ENCODE measurements around the gene GMPR2. TPM values are rescaled to one million over a fixed set of nuclear protein-coding genes. Genes with fewer than 3 reads are reported as not detected.

GMPR2 gene
- total RNA-seq, 1 experiment from 2014 or later: 98.2 TPM

- no peak for DNase-seq (ENCODE audit: low spot score)
These were observed 33.9 kb downstream of the GMPR2 start for GRCh38 chr14:24266344-24267244.

DNA sequence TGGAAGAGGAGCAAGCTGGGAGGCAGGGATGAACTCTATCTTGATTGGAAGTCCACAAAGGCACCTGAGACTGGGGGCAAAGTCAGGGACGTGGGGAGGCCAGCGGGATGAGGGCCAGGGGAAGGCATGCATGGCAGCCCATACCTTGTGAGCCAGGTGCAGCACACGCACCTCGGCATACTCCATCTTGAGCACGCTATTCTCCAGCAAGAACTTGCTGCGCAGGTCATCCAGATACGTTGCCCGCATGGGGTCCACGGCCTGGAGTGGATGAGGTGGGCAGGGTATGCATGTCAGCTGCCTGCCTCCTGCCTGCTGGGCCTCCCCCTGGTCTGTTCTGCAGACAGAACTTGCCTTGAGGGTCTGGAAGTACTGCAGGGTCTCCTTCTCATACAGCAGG lies 34.8 kb downstream of the GMPR2 start:
- DNase-seq (ENCODE audit: low spot score): no peak

GRCh38 chr14:24268225-24268624 lies 35.5 kb downstream of the GMPR2 start:
- no peak for DNase-seq (ENCODE audit: low spot score)

GRCh38 chr14:24269368-24269767 lies 36.6 kb downstream of the GMPR2 start:
- DNase-seq (ENCODE audit: low spot score): no peak

DNA sequence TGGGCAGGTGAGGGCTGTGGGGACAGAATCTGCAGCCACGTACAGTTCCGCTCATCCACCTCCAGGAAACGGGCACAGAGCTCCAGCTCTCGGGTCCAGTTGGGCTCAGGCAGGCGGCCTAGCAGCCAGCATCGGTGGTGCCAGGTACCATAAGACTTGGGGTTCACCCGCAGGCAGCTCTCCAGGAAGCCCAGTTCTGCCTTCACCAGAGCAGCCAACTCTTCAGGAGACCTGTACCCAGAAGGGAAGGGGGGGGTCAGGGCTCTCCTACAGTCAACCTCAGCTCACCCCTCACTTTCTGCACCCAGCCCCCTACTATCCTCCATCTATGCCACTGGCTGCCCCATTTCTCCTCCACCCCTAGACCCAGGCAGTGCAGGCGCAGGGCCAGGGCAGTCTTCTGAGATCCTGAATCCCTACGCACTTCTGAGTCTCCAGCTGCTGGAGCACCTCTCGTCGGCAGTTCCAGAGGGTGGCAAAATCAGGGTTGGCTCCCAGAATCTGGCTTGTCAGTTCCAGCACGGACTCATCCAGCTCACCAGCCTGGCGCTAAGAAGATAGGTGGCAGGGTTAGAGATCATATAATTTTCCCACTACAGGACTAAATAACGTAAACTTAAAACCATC lies 37.3 kb downstream of the GMPR2 start:
- no peak for DNase-seq (ENCODE audit: low spot score)

DNA sequence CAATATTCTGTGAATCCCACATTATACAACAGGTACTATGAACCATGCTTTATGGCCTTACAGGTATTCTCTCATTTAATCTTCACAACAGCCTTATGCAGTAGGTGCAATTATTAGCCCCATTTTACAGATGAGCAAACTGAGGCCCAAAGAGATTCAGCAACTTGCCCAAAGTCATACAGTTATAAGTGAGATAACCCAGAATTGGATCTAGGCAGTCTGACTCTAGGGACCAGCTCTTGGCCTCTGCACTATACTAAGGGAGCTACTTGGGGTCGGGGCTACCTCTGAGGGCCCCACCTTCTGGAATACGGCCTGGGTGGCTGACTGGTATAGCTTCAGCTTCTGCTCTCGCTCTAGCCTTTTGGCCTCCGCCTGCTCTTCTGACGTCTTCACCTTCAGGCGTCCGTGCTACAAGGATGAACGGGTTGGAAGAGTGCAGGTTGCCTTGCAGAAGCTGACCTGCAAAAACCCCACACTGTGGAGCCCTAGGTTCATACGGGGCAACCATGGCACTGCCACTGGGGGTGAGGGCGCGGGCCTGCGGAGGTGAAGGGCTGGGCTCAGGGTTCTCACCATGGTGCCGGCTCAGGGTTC lies 37.9 kb downstream of the GMPR2 start:
- DNase-seq (ENCODE audit: low spot score): no peak

DNA sequence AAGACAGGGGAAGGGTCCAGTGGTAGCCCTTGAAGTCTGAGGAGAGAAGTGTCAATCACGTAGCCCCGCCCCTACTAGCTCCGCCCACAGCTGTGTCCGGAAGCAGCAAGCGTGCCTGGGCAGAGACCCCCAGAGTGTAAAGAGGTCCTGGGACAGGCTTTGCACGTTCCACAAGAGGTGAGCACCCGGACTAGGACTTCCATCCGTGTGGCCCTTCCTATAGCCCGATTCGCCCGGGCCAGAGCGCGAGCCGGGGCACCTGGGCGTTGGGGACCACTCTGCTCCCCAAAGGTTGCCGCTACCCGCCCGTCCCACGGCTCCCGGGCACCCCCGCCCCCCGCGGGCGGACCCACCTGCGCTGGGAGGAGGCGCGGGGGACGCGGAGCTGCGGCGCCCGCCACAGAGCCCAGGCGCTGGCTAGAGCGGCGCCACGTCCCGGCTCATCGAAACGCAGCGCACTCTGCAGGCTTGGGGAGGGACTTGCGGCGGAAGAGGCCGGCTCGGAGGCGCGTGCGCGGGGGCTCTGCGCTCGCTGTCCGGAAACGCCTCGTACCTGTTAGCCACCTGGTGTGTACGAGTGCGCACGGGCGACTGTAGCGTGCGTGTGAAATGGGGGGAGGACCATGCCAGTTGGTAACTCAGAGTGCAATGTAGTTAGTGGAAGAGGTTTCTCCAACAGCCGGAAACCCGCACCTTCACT lies 38.6 kb downstream of the GMPR2 start, which contains the start of gene RABGGTA:
Gene RABGGTA (minus strand): TSS at position 464 of the 700 bp plus-strand sequence. CDS start 482 bp downstream, outside the sequence.
- peak; percentile 84 for DNase-seq (ENCODE audit: low spot score)

- DNase-seq (ENCODE audit: low spot score): no peak
These were observed 39.1 kb downstream of the GMPR2 start for GRCh38 chr14:24271834-24272263.

- DNase-seq (ENCODE audit: low spot score): no peak
These were observed 39.7 kb downstream of the GMPR2 start for GRCh38 chr14:24272467-24272866.

DNA sequence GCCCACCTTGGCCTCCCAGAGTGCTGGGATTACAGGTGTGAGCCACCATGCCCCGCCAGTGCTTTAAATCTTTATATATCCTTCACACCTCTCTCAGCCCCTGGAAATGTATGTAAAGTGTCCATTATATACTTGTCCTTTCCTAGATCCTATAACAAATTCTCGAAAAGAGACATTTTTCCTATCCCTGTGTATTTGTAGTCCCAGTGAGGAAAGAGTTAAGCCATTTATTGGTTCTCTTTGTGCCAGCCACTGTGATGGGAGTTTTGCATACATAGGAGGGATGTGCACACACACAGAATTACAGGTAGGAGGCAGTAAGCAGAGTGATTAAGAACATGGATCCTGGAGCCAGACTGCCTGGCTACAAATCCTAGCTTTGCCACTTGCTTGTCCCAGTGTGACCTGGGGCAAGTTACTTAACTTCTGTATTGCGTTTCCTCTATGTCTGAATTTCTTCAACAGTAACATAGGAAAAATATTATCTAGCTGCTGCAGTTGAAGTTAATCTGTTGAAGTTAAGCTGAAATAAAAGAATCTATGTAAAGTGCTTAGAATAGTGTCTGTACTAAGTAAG lies 40.8 kb downstream of the GMPR2 start:
- DNase-seq (ENCODE audit: low spot score): no peak

DNA sequence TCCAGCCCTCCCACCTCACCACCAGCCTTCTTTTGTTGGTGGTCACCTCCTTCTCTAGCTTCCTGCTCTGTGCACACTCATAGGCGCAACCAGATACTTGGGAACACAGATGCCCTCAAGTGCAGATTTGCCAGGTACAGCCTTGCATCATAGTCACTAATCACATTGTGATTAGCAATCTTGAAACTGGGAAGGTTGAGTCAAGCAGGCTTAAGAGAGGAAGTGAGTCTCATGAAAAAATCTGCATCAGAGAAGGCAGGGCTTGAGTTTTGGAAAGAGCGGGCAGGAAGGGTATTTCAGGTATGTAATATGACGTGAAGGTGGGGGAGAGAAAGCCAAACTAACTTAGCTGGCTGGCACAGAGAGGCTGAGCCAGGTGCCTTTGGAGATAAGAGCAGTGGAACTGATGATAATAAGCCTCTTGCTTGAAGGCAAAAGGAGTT lies 41.4 kb downstream of the GMPR2 start:
- no peak for DNase-seq (ENCODE audit: low spot score)

DNA sequence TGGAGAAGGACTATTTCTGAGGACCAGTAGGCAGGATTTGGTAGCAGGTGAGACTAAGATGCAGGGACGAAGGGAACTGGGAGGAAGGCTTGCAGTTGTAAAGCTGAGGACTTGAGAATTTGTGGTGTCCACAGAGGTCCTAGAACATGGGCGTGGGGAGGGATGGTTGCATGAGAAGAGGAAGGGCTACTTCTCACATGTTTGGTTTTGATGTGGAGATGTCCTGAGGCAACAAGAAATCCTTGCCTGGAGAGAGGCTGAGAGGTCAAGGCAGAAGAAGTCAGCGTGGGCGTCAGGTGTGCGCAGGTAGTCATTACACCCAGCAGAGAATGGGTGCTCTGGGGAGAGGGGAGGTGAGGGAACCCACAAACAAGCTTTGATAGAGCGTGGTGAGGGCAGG lies 44.3 kb downstream of the GMPR2 start:
- no peak for DNase-seq (ENCODE audit: low spot score)

GRCh38 chr14:24277606-24278321 lies 45.0 kb downstream of the GMPR2 start:
- no peak for DNase-seq (ENCODE audit: low spot score)

DNA sequence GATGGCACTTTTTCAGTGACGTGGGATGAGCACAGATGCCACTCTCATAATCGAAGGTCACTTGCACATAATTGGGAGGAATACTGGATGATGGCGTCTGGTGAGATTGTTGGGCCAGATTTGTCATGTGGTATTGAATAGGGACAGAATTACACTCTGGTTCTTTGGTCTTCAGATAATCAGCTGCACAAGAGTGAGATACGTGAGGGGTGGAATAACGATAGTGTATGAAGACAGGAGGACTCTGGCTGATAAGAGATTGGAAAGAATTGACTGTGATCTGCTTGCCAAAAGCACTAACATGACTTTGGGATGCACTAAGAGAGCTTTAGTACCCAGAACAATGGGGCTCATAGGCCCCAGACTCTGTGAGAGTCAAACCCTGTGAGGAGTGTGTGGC lies 45.7 kb downstream of the GMPR2 start:
- DNase-seq (ENCODE audit: low spot score): no peak

DNA sequence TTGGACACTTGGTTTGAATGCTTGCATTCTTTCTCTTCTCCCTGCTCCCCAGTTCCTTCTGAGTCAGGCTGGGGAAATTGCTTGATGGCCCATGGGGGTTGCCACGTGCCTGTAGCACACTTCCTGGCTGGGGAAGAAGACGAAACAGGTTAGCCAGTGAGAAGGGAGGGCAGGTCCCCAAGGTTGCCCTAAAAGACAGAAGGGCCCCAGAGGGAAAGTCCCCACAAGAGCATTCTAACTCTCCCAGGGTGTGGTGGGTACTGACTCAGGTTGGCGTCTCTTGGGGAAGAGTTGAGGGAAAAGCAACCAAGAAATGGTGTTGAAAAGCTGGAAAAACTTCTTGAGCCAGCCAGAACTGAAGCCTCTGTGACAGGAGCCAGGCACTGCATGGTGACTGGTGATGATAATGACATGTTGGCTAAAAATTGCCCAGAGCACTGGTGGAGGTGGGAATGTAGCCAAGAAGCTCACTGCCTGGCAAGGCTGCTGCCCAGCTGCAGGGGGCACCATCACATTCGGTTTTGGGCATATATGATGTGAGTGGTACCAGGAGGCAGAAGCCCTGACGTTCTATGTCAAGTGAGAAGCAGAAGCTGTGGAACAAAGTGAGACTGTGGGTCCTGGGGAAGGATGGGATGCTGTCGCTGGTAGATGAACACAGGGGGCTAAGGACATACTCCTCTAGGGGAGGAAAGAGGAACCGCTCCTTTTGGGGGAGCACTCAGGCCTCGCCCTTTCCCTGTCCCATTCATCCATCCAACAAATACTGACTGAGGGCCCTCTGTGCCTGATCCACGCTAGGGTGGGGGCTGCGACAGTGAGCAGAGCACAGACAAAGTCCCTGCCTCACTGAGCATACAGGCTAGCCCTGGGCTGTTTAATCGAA lies 46.8 kb downstream of the GMPR2 start:
- DNase-seq (ENCODE audit: low spot score): peak; percentile 34

GRCh38 chr14:24280797-24281460 lies 48.2 kb downstream of the GMPR2 start:
- DNase-seq (ENCODE audit: low spot score): no peak

GRCh38 chr14:24281636-24282035 lies 48.9 kb downstream of the GMPR2 start:
- no peak for DNase-seq (ENCODE audit: low spot score)

- no peak for DNase-seq (ENCODE audit: low spot score)
These were observed 50.0 kb downstream of the GMPR2 start for GRCh38 chr14:24282736-24283135.

GRCh38 chr14:24283796-24284460 lies 51.2 kb downstream of the GMPR2 start:
- DNase-seq (ENCODE audit: low spot score): no peak
